Measurements from ENCODE around the gene ITGA1.

DNA sequence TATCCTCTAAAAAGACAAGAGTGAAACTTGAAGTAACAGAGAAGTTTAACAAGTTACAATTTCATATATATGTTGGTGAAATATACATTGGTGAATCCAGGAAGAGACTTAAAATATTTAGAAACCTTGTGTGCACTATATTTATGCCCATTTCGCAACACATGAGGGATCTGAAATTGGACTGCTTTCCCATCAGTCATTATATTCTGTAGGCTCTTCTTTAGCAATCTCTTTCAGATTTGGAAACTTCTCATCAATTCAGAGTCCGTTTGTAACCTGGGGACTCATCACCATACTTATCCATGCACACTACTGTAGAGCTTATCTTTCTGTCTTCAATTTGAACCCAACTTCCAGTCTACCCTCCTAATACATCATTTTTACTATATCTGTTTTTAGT, 2.1 kb downstream of the ITGA1 start:
- TF ChIP-seq, protein P1, sequence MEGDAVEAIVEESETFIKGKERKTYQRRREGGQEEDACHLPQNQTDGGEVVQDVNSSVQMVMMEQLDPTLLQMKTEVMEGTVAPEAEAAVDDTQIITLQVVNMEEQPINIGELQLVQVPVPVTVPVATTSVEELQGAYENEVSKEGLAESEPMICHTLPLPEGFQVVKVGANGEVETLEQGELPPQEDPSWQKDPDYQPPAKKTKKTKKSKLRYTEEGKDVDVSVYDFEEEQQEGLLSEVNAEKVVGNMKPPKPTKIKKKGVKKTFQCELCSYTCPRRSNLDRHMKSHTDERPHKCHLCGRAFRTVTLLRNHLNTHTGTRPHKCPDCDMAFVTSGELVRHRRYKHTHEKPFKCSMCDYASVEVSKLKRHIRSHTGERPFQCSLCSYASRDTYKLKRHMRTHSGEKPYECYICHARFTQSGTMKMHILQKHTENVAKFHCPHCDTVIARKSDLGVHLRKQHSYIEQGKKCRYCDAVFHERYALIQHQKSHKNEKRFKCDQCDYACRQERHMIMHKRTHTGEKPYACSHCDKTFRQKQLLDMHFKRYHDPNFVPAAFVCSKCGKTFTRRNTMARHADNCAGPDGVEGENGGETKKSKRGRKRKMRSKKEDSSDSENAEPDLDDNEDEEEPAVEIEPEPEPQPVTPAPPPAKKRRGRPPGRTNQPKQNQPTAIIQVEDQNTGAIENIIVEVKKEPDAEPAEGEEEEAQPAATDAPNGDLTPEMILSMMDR (IDR thresholded peaks at IDR 0.05): no peak
- TF ChIP-seq POLR2A (IDR thresholded peaks at IDR 0.05): no peak
